Keratinocyte (primary cell): ENCODE results near the gene PAQR6.

Experiments used
- EZH2 ChIP-seq: IDR thresholded peaks from one replicate; pipeline ENCODE4 v1.6.1; 2012; ENCODE audit warnings: inconsistent platforms, mild to moderate bottlenecking, low read length, moderate library complexity
- TF ChIP-seq, protein P1 (sequence below), 3 experiments: IDR thresholded peaks in 1 of 3; conservative IDR thresholded peaks in 1 of 3; optimal IDR thresholded peaks in 1 of 3; 2 replicates in 2 of 3; 3 replicates in 1 of 3; pipeline versions ENCODE3 to v1.5.1; 2011; ENCODE audit warnings: low read length in 3 of 3, mild to moderate bottlenecking in 3 of 3, moderate library complexity in 2 of 3, control low read depth in 1 of 3, inconsistent platforms in 1 of 3; ENCODE audit not compliant: insufficient read depth in 2 of 3; ENCODE audit errors: extremely low read depth in 1 of 3

DNA sequence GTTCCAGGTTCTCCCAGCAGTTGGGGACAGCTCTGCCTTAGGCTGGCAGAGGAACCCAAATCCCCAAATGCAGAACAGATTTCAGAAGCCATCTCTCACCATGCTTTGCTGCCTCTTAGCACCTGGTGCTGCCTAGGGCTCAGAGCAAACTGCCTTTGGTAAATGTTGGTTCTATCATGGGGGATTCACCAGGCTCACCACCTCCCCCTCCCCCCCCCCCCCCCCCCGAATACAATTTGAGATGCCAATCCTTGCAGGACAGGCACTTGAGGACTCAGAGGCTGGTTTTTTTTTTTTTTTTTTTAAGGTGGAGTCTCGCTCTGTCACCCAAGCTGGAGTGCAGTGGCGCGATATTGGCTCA is 447 bp upstream of the PAQR6 start:
- TF ChIP-seq, protein P1, sequence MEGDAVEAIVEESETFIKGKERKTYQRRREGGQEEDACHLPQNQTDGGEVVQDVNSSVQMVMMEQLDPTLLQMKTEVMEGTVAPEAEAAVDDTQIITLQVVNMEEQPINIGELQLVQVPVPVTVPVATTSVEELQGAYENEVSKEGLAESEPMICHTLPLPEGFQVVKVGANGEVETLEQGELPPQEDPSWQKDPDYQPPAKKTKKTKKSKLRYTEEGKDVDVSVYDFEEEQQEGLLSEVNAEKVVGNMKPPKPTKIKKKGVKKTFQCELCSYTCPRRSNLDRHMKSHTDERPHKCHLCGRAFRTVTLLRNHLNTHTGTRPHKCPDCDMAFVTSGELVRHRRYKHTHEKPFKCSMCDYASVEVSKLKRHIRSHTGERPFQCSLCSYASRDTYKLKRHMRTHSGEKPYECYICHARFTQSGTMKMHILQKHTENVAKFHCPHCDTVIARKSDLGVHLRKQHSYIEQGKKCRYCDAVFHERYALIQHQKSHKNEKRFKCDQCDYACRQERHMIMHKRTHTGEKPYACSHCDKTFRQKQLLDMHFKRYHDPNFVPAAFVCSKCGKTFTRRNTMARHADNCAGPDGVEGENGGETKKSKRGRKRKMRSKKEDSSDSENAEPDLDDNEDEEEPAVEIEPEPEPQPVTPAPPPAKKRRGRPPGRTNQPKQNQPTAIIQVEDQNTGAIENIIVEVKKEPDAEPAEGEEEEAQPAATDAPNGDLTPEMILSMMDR (optimal IDR thresholded peaks at IDR 0.05 in 1 of 3, IDR thresholded peaks at IDR 0.05 in 1 of 3, conservative IDR thresholded peaks at IDR 0.05 in 1 of 3; ENCODE audit: extremely low read depth in 1 of 3, insufficient read depth in 2 of 3, low read length in 3 of 3) = no peak
- TF ChIP-seq EZH2 = no peak
